HL-60/S4 treated with phorbol 12-myristate 13-acetate at 8.2 ng/mL for 4 days and 3 days (cell line): Measurements from ENCODE around the gene ZNF532.
"Not testable (repeated sequence)": the region's sequence is repeated elsewhere in the genome, so short reads cannot be mapped to it uniquely, and the experiment has no call there.

Experiments
- in situ Hi-C: fragments of 300-500 bp; cut with MboI; formaldehyde crosslinking; loops from 2 replicates; pipeline ENCODE4 v1.15.0; 2022; ENCODE audit warnings: low sequenced_read_pairs

The ZNF532 gene

GRCh38 chr18:58901143-58901542 is 36.5 kb downstream of the ZNF532 start:
- in situ Hi-C loops = no loop called here

GRCh38 chr18:58901783-58902182 is 37.1 kb downstream of the ZNF532 start:
- in situ Hi-C loops = no loop called here

DNA sequence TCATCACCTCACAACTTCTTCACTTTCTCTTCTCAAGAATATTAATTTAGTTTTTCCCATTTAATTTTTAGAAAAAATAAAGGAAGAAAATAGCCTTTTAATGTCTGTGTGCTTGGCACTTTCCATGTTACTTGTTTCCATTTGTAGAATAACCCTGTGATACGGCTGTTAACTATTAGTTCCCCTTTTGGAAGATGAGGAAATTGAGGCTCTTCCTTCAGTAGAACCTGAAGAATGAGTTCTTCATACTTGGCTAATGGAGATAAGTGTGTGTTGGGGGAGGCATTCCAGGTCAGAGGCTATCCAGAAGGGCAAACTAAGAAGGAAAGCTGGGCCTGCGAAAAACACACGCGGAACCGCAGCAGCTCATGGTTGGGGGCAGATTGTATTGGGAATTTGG is 38.3 kb downstream of the ZNF532 start:
- in situ Hi-C loops = no loop called here

DNA sequence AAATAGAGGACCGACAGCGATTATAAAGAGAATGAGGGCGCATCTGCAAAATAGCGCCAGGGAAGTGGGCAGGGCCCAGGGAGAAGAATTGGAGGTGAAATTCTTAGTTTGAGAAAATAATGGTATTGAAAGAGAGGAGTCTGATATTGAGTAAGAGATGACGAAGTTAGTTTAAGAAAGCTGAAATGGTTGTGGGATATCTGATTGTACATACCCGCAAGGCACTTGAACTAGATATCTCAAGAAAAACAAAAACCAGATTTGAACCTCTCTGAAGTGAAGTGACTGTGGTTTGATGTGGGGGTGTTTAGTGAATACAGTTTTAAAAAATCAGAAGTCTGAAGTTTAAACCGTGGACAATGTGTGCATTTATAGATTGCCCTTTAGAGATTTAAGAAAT is 38.9 kb downstream of the ZNF532 start:
- in situ Hi-C loops = no loop called here

- in situ Hi-C loops = no loop called here
Observed at GRCh38 chr18:58905777-58906428, 41.2 kb downstream of the ZNF532 start.

GRCh38 chr18:58908006-58908405 is 43.3 kb downstream of the ZNF532 start:
- in situ Hi-C loops = no loop called here

DNA sequence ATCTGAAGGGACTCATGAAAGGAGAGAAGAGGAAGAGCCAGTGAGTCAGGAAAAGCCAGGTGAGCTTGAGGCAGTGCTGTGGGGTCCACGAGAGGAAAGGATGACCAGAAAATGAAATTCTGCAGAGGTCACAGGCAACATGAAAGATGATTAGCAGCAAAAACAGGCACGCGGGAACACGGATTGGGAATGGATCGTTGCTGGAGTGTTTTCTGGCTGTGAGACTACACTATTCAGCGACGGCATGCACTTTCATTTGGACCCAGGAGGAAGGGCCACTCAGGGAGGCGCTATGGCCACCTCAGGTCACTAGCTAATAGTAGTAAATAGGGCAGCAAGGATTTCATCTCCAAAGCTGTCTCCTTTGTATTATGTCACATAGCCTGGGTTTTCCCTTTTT is 44.8 kb downstream of the ZNF532 start:
- in situ Hi-C loops = no loop called here

- in situ Hi-C loops = no loop called here
Observed at GRCh38 chr18:58911241-58911640, 46.6 kb downstream of the ZNF532 start.

GRCh38 chr18:58911766-58912165 is 47.1 kb downstream of the ZNF532 start:
- in situ Hi-C loops = no loop called here

GRCh38 chr18:58915006-58915799 is 50.5 kb downstream of the ZNF532 start:
- in situ Hi-C loops = no loop called here

DNA sequence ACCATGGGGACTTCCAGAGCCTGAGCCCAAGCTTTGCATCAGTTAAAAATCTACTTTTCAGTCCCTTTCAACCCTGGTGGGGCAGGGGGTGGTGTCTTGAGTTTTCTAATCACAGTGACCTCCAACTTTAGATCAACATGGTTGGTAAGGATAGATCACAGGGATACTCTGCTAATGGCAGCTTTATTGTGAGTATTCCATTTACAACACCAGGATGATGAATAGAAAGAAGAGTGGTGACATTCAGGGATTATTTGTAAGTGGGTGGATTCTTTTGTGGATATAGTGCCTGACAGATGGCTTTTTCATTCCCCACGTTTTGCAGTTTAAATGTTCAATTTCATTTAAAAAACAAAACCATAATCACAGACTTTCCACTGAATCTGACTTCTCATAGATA is 51.3 kb downstream of the ZNF532 start:
- in situ Hi-C loops = no loop called here

DNA sequence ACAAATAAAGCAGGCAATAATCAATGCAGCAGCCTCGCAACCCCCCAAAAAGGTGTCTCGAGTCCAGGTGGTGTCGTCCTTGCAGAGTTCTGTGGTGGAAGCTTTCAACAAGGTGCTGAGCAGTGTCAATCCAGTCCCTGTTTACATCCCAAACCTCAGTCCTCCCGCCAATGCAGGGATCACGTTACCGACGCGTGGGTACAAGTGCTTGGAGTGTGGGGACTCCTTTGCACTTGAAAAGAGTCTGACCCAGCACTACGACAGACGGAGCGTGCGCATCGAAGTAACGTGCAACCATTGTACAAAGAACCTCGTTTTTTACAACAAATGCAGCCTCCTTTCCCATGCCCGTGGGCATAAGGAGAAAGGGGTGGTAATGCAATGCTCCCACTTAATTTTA is 55.3 kb downstream of the ZNF532 start:
- in situ Hi-C loops = not testable (repeated sequence)

DNA sequence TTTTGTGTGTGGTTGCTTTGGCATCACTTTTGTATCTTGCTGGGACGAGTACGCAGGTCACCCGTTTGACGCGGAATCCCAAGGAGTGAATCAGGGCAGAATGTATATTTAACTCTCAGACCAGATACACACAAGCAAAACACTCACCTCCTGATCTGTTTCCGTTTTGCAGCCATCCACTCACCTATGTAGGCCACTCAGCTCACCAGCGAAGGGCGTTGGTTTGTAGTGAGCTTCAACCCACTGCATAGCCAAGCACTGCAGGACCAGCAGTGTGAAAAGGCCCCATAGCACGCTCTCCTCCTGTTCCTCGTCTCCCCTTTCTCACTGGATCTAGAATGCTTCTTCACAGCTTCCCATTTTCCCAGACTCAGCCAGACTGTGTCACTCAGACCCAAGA is 58.3 kb downstream of the ZNF532 start:
- in situ Hi-C loops = no loop called here

- in situ Hi-C loops = no loop called here
Observed at GRCh38 chr18:58924473-58924872, 59.8 kb downstream of the ZNF532 start.

DNA sequence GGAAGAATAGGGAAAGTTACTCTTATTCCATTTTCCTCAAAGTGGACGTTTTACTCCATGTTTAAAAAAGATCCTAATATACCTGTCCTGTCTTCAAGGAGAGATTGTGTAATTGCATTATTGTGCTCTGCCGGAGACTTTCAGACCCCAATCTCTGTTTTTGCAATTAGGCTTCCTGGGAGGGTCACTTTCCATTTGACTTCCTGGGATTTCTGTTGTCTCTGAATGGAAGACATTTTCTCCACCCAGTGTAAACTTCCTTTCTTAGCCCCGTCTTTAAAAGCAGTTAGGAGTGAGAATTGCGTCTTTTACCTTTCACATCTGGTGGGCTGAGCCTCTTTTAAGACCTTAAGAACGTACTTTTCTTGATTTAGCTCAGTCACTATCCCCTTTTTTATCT is 63.0 kb downstream of the ZNF532 start:
- in situ Hi-C loops = no loop called here

- in situ Hi-C loops = no loop called here
Observed at GRCh38 chr18:58928386-58928785, 63.7 kb downstream of the ZNF532 start.

GRCh38 chr18:58929206-58929605 is 64.5 kb downstream of the ZNF532 start:
- in situ Hi-C loops = no loop called here

DNA sequence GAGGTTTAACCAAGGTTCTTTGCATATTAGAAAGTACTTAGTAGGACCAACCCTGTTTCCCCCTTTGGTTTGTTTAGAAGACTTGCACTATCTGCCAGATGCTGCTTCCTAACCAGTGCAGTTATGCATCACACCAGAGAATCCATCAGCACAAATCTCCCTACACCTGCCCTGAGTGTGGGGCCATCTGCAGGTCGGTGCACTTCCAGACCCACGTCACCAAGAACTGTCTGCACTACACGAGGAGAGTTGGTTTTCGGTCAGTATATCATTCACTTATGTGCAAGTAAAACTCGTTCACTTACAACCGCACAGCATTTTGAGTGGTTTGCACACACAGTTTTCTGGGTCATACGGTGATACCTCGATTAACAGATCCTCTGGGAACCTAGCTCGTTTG is 69.7 kb downstream of the ZNF532 start:
- in situ Hi-C loops = no loop called here

DNA sequence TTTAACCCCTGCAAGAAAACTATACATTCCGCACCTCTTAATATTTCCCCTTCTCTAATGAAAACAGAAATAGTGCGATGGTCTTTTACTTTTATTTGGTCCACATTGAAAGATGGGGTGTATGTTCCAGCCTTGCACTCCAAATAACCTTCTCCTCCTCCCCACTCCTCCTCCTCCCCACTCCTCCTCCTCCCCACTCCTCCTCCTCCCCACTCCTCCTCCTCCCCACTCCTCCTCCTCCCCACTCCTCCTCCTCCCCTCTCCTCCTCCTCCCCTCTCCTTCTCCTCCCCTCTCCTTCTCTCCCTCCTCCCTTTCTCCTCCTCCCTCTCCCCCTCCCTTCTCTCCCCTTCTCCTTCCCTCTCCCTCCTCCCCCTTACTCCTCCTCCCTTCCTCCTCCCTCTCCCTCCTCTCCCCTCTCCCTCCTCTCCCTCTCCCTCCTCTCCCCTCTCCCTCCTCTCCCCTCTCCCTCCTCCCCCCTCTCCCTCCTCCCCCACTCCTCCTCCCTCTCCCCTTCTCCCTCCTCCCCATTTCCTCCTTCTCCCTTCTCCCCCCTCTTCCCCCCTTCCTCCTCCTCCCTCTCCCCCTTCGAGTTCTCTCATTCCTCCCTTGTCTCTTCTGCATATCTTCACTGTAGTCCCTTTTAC is 70.4 kb downstream of the ZNF532 start:
- in situ Hi-C loops = no loop called here

DNA sequence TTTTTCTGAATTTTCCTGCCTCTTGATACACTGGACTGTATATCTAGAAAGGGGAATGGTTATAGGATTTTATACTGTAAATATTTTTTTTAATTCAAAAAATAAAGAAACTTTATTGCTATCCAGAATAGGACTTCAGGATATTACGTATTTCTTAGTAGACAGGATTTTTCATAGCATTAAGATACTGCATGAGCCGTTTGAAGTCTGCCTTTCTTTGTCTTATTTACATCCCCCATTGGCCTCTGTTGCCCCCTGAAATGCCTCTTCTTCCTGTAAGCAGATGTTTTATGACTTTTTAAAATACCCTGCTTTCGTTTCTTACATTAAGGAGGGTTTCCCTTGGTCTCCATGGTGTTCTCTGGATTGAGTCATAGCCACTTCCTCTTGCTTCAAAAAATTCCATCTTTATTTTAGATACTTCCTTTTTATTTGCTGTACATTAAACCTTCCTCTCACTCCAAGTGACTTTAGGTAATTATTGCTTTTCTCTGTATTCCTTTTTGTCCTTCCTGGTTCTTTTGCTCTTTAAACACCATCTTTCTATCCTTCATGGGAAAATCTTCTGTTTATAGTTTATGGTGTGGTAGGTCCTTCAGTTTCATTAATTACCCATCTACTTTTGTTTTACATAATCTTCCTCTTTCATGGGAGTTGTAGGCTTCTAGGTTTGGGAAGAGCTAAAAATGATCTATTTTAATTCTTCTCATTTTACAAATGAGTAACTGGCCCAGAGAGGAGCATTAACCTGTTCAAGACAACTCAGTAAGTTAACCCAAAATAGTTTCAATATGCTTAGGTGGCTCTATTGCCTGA is 72.6 kb downstream of the ZNF532 start:
- in situ Hi-C loops = no loop called here

DNA sequence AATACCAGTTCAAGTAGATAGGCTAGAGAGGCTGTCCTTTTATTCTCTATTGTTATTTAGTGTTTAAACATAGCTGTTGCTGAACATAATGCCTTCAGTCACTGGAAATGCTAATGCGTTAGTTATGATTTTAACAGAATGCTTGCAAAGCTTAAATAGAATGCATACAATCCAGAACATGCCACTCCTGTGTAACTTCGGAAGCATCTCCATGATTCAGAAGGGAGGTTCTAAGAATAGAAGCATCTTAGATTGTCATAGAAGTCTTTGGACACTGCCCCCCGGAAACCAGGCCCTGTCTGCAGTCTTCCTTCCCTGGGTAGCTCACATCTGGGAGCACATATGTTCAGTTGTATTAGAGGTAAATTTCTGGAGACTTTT is 73.2 kb downstream of the ZNF532 start:
- in situ Hi-C loops = no loop called here
